Measurements from ENCODE around the gene RASSF7.

Gene RASSF7

GRCh38 chr11:526192-526591 lies 34.6 kb upstream of the RASSF7 start (continued):
- no peak for TF ChIP-seq ZSCAN5A (tag by site-specific recombination; IDR thresholded peaks at IDR 0.05)

DNA sequence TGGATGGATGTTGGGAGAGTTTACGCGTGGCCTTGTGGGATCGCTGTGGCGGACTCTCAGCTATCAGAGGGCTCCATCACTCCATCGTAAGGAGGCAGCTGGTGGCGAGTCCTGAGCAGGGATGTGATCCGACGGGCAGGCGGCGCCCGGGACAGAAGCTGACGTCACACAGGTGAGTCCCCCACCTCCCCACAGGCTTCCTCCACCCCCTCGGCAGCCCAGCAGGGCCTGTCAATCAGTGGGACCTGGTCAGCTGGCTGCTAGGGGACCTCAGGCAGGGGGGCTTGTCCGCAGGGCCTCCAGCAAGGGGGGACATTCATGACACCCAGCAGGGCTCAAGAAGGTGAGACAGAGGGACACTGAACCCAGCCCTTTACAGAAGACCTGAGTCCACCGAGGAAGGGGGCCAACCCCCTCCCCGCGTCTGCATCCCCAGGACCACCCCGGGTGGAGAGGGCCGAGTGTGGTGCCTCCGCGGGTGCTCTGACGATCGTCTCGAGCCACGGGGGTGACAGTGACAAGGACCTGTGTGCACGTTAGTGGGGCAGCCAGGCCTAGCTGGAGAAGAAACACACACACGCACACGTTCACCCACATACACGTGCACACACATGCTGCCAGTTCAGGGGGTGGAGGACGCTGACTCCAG lies 32.5 kb upstream of the RASSF7 start:
- Histone ChIP-seq H3K27ac (ENCODE audit: extremely low read depth, low read depth, low read length) (no peak overlapping the region), H3K4me1 (ENCODE audit: control insufficient read depth, insufficient read depth, low read length) (no peaks in the 10 kb centered on the region), H3K36me3 (ENCODE audit: control insufficient read depth in 2 of 2, insufficient read depth in 1 of 2, low read length in 2 of 2) (peaks cover 0 to 40% of the 10 kb centered on the region in 2 experiments; a peak in 1 of 3 replicates), H3K9me3 (ENCODE audit: control insufficient read depth, insufficient read depth, low read depth, low read length) (no peaks in the 10 kb centered on the region), H3K4me3 (ENCODE audit: low read depth, low read length) (no peak overlapping the region)
- POLR2A ChIA-PET: interaction anchor here (0.7 kb wide), 1 partner anchor 226 kb away, joined by 5 read pairs; no protein-coding TSS in a partner anchor
- TF ChIP-seq ZNF600 (tag by site-specific recombination; IDR thresholded peaks at IDR 0.05) (peak; percentile 8; the same call in 1 of the 2 replicates), PRDM6 (tag by site-specific recombination; IDR thresholded peaks at IDR 0.05) (no peak)
- CTCF ChIA-PET: interaction anchor here (1.8 kb wide), 1 partner anchor 9 kb away, joined by 7 read pairs; no protein-coding TSS in a partner anchor

DNA sequence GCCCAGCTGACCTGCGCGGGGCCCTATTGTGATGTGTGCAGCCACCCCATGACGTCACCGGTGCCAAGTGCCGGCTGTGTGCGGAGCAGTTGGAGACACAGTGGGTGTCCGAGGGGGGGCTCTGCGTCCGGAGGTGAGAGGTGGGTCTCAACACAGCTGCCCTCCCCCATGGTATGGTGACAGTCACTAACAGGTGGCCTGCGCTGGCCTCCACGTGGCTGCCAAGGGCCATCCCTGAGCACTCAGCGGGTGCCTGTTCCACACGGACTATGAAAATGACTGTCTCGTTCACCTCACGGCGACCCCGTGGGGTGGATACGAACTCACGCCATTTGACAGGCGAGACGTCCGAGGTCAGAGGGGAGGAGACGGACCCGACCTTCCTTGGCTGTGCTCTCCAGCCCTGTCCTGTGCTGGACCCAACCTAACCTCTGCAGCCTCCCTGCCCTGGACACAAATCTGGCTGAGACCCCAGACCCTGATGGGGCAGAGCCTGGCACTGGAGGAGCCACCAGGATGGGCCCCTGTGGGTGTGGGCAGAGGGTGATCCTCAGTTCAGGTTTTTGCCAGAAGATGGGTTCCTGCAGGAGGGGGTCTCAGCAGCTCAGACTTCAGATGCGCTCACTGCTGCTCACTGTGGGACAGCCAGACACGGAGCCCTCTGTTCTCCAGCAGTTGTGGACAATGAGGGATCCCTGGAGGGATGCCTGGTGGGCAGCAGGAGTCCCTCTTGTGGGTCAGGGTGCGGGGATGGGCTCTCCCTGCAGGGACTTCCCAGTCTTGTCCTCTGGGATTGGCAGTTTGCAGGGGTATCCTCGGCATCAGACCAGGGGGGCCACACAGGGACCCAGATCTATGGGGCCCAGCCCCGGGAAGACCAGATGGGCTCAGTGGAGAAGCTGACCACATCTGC lies 31.7 kb upstream of the RASSF7 start:
- ChIA-PET POLR2A (interaction anchor here (0.6 kb wide), 2 partner anchors 166 to 320 kb away, joined by 3 to 4 read pairs; partner anchors contain the start of gene TMEM80), CTCF (no interaction called here)
- no peak for TF ChIP-seq ZNF830 (tag by site-specific recombination; IDR thresholded peaks at IDR 0.05; ENCODE audit: low read depth)
- no peak for TF ChIP-seq ZNF416 (tag by site-specific recombination; IDR thresholded peaks at IDR 0.05)
- TF ChIP-seq MYNN (tag by site-specific recombination; IDR thresholded peaks at IDR 0.05; ENCODE audit: borderline replicate concordance): no peak
- TF ChIP-seq REST (tag by site-specific recombination; IDR thresholded peaks at IDR 0.05): no peak
- TF ChIP-seq ZIC2 (tag by site-specific recombination; IDR thresholded peaks at IDR 0.05): peak; percentile 15; the same call in 1 of the 2 replicates
- TF ChIP-seq ZNF600 (tag by site-specific recombination; IDR thresholded peaks at IDR 0.05): 0 out of 2 replicates have a peak, but pooled peaks have one; percentile 35
- TF ChIP-seq, protein P1, sequence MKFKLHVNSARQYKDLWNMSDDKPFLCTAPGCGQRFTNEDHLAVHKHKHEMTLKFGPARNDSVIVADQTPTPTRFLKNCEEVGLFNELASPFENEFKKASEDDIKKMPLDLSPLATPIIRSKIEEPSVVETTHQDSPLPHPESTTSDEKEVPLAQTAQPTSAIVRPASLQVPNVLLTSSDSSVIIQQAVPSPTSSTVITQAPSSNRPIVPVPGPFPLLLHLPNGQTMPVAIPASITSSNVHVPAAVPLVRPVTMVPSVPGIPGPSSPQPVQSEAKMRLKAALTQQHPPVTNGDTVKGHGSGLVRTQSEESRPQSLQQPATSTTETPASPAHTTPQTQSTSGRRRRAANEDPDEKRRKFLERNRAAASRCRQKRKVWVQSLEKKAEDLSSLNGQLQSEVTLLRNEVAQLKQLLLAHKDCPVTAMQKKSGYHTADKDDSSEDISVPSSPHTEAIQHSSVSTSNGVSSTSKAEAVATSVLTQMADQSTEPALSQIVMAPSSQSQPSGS (tag by site-specific recombination; IDR thresholded peaks at IDR 0.05; ENCODE audit: low read depth): 0 out of 2 replicates have a peak, but pooled peaks have one; percentile 24
- peak; percentile 12; the same call in 1 of the 2 replicates for TF ChIP-seq GLIS1 (tag by site-specific recombination; IDR thresholded peaks at IDR 0.05)
- Histone ChIP-seq H3K4me1 (ENCODE audit: control insufficient read depth, insufficient read depth, low read length) (no peaks in the 10 kb centered on the region), H3K27ac (ENCODE audit: extremely low read depth, low read depth, low read length) (no peak overlapping the region), H3K4me3 (ENCODE audit: low read depth, low read length) (no peak overlapping the region), H3K9me3 (ENCODE audit: control insufficient read depth, insufficient read depth, low read depth, low read length) (no peaks in the 10 kb centered on the region), H3K36me3 (ENCODE audit: control insufficient read depth in 2 of 2, insufficient read depth in 1 of 2, low read length in 2 of 2) (peaks cover 0 to 47% of the 10 kb centered on the region in 2 experiments; a peak in 1 of 3 replicates)

Measured in HEK293 (cell line).